ENCODE results near the gene SLC25A4.
"Not testable (repeated sequence)": the region's sequence is repeated elsewhere in the genome, so short reads cannot be mapped to it uniquely, and the experiment has no call there.

The SLC25A4 gene

DNA sequence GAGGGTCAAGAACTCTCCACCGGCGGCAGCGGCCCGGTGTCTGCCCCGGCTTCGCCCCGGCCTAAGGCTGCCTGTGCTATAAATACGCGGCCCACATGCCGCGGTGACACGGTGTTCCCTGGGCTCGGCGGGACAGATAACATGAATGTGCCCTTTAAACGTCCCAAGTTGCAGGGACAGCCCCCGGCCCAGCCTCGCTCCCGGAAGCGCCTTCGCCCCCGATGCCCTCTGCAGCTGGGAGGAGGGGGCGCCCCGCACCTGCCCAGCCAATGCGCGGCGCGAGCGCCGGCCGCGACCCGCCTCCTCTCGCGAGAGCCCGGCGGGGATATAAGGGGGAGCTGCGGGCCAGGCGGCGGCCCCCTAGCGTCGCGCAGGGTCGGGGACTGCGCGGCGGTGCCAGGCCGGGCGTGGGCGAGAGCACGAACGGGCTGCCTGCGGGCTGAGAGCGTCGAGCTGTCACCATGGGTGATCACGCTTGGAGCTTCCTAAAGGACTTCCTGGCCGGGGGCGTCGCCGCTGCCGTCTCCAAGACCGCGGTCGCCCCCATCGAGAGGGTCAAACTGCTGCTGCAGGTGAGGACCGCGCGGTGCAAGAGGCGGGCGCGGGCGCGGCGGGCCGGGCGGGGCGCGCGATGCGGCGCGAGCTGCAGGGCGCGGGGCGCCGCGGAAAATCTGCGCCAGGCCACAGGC is at the start of gene SLC25A4:
Gene SLC25A4, plus strand, starts transcription at position 355 of the 689 bp plus-strand sequence. Its CDS starts 107 bp downstream, at position 462.
- DNase-seq: peak; percentile 11

DNA sequence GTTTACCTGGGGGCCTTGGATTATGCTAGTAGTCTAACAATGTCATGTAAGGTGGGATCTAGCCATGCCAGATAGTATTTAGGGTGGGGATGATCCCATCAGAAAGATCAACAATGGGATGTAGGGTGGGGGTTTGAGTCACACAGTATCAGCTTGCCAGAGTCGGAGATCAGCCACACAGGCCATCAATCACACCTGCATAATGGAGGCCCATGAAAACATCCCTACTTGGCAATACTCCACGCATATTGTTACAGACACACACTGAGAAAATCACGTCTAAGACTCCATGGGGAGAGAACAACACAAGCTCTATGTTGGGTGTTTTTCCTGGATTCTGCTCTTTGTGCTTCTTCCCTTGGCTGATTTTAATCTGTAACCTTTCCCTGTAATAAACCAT is 49.5 kb upstream of the SLC25A4 start:
- no peak for DNase-seq

DNA sequence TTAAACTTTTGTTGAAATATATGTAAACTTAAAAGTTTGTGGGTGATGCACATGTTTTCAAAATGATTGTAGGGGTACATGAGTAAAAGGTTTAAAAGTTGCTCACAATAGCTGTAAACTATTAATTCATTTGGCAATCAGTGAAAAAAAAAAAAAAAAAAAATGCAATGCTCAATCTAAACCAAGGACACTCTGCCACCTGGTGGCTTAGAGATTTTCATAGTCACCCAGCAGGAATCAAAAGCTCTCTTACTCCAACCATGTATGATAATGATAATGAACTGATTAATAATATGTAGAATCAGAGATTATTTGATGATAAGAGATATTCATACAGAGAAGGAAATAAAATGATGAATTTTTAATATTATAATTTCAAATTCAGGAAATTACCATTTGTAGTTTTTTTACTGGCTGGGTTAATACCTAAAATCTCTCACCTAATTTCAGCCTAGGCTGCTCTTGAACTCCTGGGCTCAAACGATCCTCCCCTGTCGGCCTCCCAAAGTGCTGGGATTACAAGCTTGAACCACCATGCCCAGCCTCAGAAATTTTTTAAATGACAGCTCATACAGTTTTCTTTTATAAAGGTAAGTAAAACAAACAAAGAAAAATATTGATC is 46.9 kb upstream of the SLC25A4 start:
- DNase-seq: peak; percentile 38

DNA sequence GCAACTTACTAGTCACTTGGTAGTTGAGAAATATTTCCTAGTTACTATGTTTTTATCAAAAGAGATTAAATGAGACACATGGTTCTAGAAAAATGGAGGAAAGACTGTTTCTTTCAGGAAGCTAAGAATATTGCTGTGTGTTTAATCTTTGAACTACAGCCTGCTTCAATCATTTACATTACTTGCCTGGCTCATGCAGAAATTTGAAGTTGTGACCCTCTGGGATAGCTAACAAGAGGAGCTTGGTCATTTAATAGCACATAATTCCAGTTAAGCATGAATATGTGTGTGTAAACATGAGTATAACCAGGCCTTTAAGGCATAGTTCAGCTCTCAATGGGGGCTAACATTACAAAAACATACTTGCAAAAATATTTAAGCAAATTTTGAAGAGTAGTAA is 44.6 kb upstream of the SLC25A4 start:
- no peak for DNase-seq

DNA sequence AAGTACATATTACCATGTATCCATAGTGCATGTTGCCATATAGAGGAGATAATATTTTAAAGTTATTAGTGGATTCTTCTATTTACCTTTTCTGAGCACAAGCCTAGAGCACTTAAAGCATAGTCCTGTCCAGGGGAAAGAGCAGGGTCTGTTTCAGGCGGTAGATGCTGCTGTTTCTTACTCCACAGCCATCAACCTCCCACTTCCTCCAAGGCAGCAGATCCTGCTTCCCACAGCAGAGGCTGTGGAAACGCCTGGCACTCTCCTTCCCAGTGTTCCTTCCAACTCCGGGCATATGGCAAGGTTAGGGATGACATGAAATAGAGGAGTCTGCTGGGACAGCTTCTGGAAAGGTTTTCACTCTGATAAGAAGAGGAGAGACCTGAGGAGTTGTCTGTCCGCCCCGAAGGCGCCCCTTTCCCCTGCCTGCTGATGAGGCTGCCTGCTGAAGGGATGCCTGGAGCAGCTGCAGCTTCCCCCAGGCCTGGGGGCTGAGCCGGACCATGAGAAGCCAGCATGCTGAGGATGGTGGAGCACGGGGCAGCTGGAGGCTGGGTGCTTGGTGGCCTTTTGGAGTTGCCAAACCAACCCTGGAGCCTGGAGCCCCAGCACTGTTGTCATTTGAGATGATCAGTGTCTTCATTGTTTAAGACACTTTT is 43.9 kb upstream of the SLC25A4 start:
- no peak for DNase-seq

DNA sequence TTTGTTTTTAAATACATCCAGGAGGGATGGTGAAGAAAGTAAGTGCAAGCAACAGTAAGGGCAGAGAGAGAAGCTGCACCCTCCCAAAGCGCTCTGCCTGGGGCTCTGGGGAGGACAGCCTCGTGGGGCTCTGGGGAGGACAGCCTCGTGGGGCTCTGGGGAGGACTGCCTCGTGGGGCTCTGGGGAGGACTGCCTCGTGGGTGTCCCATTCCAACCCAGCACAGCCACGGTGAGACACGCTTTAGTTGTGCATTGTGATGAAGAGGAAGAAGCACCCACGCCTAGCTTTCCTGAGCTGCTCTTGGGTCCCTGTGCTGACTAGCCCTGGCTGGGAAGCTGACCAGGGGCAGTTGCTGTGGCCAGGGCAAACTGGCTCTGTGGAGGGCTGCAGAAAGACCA is 43.1 kb upstream of the SLC25A4 start:
- DNase-seq: no peak

DNA sequence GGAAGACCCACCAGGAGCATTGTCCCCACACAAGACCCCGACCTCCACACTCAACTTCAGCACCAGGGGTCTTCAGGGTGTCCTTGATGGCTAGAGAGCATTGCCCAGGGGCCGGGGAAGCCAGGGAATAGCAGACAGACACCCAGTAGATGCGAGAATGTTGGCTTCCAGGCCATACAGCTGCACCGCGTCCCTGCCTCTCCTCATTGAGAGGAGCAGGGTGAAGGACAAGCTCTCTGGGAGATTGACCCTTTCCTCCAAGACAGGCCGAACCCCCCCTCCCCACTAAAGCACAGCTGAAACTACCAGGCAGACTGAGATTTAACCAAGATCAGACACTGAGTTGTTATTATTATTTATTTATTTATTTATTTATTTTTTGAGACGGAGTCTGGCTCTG is 42.6 kb upstream of the SLC25A4 start:
- DNase-seq: no peak

DNA sequence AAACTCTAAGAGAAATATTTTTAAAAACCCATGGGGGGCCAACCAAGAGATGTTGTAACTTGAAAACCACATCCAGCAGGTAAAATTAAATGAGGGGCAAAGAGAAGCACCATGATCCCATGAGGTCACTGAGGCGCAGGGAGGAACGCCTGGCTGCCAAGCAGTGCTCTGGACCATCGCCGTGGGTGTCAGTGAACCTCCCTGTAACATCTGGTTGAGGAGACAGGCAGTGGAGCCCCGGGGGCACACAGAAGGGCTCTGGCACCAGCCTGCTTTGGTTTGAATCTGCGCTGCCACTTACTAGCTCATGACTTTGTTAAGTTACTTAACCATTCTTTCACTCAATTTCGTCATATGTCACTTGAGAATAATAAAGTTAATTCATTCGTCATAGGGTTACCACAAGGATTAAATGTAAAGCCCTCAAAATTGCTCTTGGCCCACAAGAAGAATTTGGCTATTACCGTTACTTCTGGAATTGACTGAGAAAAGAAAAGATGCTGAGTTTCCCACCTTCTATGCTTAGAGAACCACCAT is 41.6 kb upstream of the SLC25A4 start:
- DNase-seq: peak; percentile 41

DNA sequence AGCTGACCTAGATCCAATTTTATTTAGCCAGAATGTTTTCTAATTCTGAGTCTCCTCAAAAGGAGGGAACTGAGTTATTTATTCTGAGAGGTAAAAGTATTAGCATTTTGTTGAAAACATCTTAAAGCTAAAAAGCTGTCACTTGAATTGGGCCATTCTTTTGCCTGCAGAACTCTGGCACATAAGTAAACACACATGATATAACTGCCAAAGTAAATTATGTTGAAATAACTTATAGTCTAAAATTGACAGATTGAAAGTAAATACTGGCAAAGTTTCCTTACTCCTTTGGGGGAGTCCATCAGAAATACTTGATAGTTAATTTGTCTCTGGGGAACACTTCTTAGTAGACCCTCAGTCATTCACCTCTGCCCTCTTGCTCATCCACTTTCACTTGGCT is 38.3 kb upstream of the SLC25A4 start:
- no peak for DNase-seq

DNA sequence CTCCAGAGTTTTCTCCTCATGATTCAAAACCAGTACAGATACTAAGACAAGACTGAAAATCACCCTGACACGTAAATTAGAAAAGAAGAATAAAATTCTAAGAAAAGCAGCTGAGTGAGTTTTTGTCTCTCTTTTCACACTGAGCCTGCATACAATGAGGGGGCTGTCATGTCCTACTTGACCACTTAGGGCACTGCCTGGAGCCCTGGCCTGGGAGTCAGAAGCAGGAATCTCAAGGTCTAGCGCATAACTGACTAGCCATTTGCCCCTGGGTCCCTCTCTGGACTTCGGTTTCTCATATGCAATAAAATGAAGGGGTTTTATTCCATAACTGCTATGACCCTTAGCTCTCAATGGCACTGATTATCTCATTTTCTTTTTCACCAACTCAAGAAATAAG is 36.7 kb upstream of the SLC25A4 start:
- DNase-seq: no peak

DNA sequence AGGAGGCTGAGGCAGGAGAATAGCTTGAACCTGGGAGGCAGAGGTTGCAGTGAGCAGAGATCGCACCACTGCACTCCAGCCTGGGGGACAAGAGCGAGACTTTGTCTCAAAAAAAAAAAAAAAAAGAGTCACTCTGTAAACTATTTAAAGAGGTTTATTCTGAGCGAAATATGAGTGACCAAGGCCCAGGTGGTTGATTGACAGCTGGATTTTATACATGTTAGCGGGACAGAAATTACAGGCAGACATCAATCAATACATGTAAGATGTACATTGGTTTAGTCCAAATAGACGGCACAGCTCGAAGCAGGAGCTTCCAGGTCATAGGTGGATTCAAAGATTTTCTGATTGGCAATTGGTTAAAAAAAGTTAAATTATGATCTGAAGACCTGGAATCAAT is 35.5 kb upstream of the SLC25A4 start:
- not testable (repeated sequence) for DNase-seq

DNA sequence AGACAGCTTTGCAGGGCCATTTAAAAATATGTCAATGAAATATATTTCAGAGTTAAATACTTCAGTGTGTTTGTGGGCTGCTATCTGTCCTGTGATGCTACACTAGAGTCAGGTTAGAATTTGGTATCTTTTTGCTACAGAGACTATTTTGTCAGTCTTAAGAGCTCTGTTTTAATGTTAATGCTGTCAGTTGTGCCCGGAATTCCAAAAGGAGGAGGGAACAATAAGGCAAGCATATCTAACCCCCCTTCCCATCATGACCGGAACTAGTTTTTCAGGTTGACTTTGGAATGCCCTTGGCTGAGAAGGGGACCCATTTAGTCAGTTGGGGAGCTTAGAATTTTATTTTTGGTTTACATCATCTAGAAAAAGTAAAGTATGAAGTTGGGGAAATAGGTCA is 34.9 kb upstream of the SLC25A4 start:
- DNase-seq: no peak

DNA sequence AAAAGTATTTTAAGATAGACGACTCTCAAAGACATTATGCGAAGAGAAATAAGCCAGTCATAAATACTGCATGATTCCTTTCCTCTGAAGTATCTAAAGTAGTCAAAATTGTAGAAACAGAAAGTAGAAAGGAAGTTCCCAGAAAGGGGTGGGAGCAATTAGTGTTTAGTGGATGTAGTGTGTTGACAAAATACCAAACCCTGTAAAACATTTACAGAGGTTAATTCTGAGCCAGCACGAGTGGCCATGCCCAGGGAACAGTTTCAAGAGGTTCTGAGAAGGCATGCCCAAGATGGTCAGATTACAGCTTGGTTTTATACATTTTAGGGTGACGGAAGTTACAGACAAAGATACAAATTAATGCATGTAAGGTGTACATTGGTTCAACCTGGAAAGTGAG is 34.4 kb upstream of the SLC25A4 start:
- no peak for DNase-seq

DNA sequence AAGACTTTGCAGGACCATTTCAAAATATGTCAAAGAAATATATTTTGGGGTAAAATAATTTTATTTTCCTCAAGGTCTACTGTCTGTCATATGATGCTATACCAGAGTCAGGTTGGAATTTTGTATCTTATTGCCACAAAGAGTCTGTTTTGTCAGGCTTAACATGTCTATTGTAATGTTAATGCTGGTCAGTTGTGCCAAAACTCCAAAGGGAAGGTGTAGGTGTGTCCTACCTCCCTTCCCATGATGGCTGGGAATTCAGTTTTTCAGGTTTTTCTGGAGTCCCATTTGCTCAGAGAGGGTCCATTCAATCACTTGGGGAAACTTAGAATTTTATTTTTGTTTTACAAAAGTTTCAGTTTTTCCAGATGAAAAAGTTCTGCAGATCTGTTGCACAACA is 33.3 kb upstream of the SLC25A4 start:
- no peak for DNase-seq

DNA sequence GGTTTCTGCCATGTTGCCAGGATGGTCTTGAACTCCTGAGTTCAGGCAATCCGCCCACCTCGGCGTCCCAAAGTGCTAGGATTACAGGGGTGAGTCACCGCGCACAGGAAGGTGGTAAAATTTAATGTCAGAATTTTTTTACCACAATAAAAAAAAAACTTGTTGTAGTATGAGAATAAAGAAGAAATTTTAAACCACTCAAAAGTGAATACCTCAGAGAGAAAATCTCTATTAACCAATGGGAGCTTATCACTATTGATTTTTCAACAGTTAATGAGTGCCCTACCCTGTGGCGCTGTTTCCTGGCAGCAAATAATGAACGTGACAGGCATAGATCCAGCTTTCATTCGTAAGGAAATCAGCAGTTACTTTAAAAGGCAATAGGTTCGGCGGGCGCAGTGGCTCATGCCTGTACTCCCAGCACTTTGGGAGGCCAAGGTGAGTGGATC is 32.7 kb upstream of the SLC25A4 start:
- no peak for DNase-seq

DNA sequence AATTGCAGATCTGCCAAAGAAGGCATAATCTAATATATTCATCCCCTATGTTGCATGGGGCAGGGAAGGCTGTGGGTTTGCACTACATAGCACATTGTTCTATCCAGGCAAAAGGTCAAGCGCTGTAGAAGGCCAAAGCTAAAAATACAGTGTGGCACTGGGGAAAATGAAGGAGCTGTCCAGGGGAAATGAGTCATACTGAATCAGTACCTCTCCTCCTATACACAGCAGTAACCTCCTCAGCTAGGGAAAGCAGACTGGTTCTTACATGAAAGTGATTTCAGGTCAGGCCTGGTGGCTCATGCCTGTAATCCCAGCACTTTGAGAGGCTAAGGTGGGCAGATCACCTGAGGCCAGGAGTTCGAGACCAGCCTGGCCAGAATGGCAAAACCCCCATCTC is 31.0 kb upstream of the SLC25A4 start:
- peak; percentile 47 for DNase-seq

DNA sequence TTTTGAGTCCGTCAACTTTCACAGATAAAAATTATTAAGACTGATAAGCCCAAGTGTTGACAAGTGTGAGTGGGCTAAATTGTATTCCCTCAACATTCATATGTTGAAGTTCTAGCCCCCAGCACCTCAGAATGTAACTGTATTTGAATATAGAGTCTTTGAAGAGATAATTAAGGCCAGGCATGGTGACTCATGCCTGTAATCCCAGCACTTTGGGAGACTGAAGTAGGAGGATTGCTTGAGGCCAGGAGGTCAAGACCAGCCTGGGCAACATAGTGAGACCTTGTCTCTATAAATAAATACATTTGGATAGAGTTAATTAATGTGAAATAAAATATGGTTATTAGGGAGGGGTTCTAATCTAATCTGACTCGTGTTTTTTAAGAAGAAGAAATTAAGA is 29.7 kb upstream of the SLC25A4 start:
- no peak for DNase-seq

DNA sequence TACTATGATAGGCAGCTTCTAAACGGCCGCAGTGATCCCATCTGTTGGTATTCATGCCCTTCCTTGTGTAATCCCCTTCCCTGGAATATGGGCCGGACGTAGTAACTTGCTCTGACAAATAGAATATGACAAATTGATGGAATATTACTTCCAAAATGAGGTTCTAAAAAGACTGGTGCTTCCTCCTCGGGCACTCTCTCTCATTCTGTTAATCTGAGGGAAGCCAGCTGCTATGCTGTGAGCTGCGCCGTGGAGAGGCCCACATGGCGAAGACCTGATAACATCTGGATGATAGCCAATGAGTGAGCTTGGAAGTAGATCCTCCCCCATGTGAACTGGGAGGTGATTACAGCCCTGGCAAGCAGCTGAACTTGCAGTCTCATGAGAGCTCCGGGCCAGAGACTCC is 27.2 kb upstream of the SLC25A4 start:
- no peak for DNase-seq

DNA sequence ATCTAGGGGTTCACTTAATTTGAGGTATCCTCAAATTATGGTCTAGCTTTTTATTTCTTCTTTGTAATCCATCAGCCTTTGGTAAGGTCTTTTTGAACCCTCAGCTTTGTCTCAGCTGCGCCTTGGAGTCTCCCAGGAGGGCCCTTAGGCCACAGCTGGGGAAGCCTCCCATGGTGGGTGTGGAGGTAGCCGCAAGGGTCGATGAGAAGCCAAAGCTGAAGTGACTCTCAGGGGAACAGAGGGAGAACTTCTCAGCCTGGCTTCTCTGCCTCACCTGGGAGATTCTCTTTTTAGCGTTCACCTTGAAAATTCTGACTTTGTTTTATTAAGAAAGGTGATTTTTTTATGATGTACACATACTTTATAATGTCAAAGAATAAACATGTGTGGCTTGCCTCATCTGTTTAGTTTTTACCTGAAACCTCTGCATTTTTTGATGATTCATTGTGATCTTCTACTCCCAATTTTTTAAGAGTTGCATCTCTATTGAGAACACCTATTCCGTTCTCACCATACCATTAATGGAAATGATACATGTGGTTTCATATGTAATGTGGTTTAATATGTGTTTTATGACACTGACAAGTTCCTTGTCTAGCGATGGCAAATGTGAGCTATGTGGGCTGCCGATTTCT is 25.6 kb upstream of the SLC25A4 start:
- DNase-seq: no peak

DNA sequence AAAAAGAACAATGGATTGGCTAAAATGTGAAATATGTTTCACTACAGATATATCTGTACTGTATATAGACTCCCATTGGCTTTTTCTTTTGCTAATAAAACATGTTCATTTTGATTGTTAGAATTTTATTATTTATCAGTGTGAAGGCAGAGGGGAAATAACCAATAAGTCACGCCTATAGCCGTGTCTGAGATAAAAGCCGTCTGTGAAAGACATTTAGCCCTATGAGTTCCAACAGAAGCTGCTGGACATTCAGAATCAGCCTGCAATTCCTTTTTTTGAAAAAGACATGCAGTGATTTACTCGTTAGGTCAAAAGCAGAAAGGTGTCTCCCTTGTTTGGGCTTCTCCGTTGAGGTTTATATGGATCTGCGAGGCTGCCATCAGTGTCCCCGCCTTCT is 24.2 kb upstream of the SLC25A4 start:
- DNase-seq: no peak

DNA sequence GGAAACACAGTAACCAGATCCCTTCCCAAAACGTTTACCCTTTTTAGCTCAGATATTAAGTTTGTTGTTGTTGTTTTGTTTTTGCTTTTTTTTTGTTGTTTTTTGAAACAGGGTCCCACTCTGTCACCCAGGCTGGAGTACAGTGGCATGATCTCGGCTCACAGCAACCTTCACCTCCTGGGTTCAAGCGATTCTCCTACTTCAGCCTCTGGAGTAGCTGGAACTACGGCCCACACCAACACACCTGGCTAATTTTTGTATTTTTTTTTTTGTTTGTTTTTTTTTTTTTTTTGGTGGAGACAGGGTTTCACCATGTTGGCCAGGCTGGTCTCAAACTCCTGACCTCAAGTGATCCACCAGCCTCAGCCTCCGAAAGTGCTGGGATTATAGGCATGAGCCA is 23.6 kb upstream of the SLC25A4 start:
- not testable (repeated sequence) for DNase-seq

DNA sequence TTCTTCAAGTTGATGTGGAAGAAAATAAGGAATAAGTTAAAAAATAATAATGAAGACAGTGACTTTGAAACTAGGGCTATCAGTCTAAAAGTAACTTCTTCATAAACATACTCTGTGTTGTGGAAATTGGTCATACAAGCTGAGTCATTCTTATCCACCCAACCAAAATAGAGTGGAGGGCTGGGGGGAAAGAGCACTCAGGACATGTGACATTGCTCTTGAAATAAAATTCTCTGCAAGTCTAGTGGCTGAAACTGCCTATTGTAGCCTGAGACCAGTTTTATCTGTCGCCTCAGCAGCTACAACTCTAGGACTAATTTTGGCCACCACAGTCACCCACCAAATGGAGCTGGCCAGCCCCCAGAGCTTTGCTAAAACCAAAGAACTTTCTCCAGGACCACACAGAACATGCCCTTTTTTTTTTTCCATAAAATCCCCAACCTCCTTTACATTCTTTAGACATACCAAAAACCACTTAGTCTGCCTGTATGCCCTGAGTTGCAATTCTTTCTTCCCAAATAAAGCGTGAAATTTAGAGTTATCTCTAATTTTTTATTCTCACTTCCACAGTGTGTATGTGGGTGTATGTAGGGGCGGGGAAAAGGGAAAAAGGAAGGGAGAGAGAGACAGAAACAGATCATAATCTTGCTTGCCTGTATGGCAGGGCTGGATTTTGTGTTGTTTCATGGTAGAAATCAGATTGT is 23.0 kb upstream of the SLC25A4 start:
- peak; percentile 8 for DNase-seq

DNA sequence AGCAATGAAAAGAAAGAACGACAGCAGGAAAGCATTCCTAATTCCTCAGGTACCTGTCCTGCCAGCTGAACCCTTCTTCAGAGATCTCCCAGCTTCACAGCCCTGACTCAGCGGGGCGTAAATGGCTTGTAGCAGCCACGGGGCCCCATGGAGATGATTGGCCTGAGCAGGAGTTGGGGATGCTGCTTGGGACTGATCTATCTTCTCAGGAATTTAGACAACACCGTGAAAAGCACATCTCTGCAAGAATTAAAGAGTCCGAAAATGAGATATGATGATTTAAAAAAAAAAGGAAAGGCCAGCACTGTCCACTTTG is 22.5 kb upstream of the SLC25A4 start:
- DNase-seq: no peak

Measured in MV-4-11 (cell line).